Esophagus muscularis mucosa (tissue), 3 donors: ENCODE data around the gene BPIFB2.

Source experiments
- POLR2A ChIP-seq: fragments of 450-650 bp; IDR thresholded peaks from one replicate; pipeline ENCODE4 v1.6.1; 2017; ENCODE audit warnings: antibody characterized with exemption, moderate library complexity, mild to moderate bottlenecking, low read depth
- POLR2AphosphoS5 ChIP-seq, 2 donors: sonication (generic); formaldehyde crosslinking; IDR thresholded peaks; one replicate each; pipeline ENCODE4 v1.6.1; 2017; ENCODE audit warnings: antibody characterized with exemption in 2 of 2
- TF ChIP-seq, protein P1 (sequence below), 3 experiments: fragments of 200-600 bp in 2 of 3; fragments of 450-650 bp in 1 of 3; sonication (generic) in 2 of 3; IDR thresholded peaks; one replicate each; pipeline ENCODE4 v1.5.1; 2017 to 2019; ENCODE audit warnings: antibody characterized with exemption in 3 of 3, mild to moderate bottlenecking in 2 of 3, moderate library complexity in 1 of 3

DNA sequence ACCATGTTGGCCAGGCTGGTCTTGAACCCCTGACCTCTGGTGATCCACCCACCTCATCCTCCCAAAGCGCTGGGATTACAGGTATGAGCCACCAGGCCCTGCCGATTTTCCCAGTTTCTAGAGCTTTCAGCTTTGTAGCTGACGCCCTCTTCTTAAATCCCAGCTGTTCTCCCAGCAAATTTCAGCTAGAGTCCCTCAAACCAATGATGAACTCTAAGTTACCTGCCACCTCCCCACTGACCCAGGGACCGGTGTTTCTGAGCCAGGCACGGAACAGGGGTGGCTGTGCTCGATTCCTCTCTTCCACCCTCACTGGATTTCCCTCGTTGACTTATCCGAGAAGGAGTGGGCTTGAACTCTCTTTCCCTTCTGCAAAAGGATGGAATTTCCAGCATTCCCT is 42.4 kb upstream of the BPIFB2 start:
- TF ChIP-seq, protein P1, sequence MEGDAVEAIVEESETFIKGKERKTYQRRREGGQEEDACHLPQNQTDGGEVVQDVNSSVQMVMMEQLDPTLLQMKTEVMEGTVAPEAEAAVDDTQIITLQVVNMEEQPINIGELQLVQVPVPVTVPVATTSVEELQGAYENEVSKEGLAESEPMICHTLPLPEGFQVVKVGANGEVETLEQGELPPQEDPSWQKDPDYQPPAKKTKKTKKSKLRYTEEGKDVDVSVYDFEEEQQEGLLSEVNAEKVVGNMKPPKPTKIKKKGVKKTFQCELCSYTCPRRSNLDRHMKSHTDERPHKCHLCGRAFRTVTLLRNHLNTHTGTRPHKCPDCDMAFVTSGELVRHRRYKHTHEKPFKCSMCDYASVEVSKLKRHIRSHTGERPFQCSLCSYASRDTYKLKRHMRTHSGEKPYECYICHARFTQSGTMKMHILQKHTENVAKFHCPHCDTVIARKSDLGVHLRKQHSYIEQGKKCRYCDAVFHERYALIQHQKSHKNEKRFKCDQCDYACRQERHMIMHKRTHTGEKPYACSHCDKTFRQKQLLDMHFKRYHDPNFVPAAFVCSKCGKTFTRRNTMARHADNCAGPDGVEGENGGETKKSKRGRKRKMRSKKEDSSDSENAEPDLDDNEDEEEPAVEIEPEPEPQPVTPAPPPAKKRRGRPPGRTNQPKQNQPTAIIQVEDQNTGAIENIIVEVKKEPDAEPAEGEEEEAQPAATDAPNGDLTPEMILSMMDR (IDR thresholded peaks at IDR 0.05), result no peak
- no peak for TF ChIP-seq POLR2AphosphoS5 (IDR thresholded peaks at IDR 0.05)
- no peak for TF ChIP-seq POLR2A
